Measurements from ENCODE around the gene INSRR. TPM values are rescaled to one million over a fixed set of nuclear protein-coding genes. Genes with fewer than 3 reads are reported as not detected.

The INSRR gene
- total RNA-seq, 1 donor from 2014 or later = 0.52 TPM

GRCh38 chr1:156864796-156865195 is 5.9 kb upstream of the INSRR start:
- Histone ChIP-seq H3K4me1 (ENCODE audit: control insufficient read depth in 3 of 3, insufficient read depth in 3 of 3, low read length in 3 of 3) (peaks cover 6 to 7% (median 6%) of the 10 kb centered on the region in 3 donors), H3K9ac (ENCODE audit: low read depth in 1 of 3, low read length in 3 of 3) (no peak overlapping the region), H3K9me3 (ENCODE audit: control insufficient read depth in 3 of 3, low read length in 3 of 3) (no peaks in the 10 kb centered on the region), H3K4me3 (ENCODE audit: low read length in 3 of 3) (no peak overlapping the region), H3K27me3 (ENCODE audit: control insufficient read depth in 3 of 3, insufficient read depth in 3 of 3, low read length in 3 of 3) (peaks cover 40 to 64% (median 51%) of the 10 kb centered on the region in 3 donors), H3K27ac (ENCODE audit: low read depth, low read length) (no peak overlapping the region), H3K36me3 (ENCODE audit: control insufficient read depth in 3 of 3, insufficient read depth in 3 of 3, low read length in 3 of 3) (no peaks in the 10 kb centered on the region)

GRCh38 chr1:156863631-156864030 is 4.7 kb upstream of the INSRR start:
- no peaks in the 10 kb centered on the region for H3K9me3 ChIP-seq (ENCODE audit: control insufficient read depth in 3 of 3, low read length in 3 of 3)
- H3K4me1 ChIP-seq (ENCODE audit: control insufficient read depth in 3 of 3, insufficient read depth in 3 of 3, low read length in 3 of 3) = peaks cover 16 to 17% (median 16%) of the 10 kb centered on the region in 3 donors
- H3K9ac ChIP-seq (ENCODE audit: low read depth in 1 of 3, low read length in 3 of 3) = no peak overlapping the region
- H3K27ac ChIP-seq (ENCODE audit: low read depth, low read length) = no peak overlapping the region
- no peak overlapping the region for H3K4me3 ChIP-seq (ENCODE audit: low read length in 3 of 3)
- H3K36me3 ChIP-seq (ENCODE audit: control insufficient read depth in 3 of 3, insufficient read depth in 3 of 3, low read length in 3 of 3) = no peaks in the 10 kb centered on the region
- H3K27me3 ChIP-seq (ENCODE audit: control insufficient read depth in 3 of 3, insufficient read depth in 3 of 3, low read length in 3 of 3) = peaks cover 49 to 76% (median 61%) of the 10 kb centered on the region in 3 donors

GRCh38 chr1:156862997-156863599 is 4.2 kb upstream of the INSRR start:
- H3K36me3 ChIP-seq (ENCODE audit: control insufficient read depth in 3 of 3, insufficient read depth in 3 of 3, low read length in 3 of 3) = no peaks in the 10 kb centered on the region
- peaks cover 55 to 81% (median 66%) of the 10 kb centered on the region in 3 donors for H3K27me3 ChIP-seq (ENCODE audit: control insufficient read depth in 3 of 3, insufficient read depth in 3 of 3, low read length in 3 of 3)
- H3K9ac ChIP-seq (ENCODE audit: low read depth in 1 of 3, low read length in 3 of 3) = no peak overlapping the region
- no peak overlapping the region for H3K4me3 ChIP-seq (ENCODE audit: low read length in 3 of 3)
- no peaks in the 10 kb centered on the region for H3K9me3 ChIP-seq (ENCODE audit: control insufficient read depth in 3 of 3, low read length in 3 of 3)
- no peak overlapping the region for H3K27ac ChIP-seq (ENCODE audit: low read depth, low read length)
- peaks cover 17 to 20% (median 20%) of the 10 kb centered on the region in 3 donors for H3K4me1 ChIP-seq (ENCODE audit: control insufficient read depth in 3 of 3, insufficient read depth in 3 of 3, low read length in 3 of 3)

- H3K9ac ChIP-seq (ENCODE audit: low read depth in 1 of 3, low read length in 3 of 3) = no peak overlapping the region
- no peaks in the 10 kb centered on the region for H3K9me3 ChIP-seq (ENCODE audit: control insufficient read depth in 3 of 3, low read length in 3 of 3)
- peaks cover 17 to 20% (median 20%) of the 10 kb centered on the region in 3 donors for H3K4me1 ChIP-seq (ENCODE audit: control insufficient read depth in 3 of 3, insufficient read depth in 3 of 3, low read length in 3 of 3)
- H3K27ac ChIP-seq (ENCODE audit: low read depth, low read length) = no peak overlapping the region
- H3K4me3 ChIP-seq (ENCODE audit: low read length in 3 of 3) = no peak overlapping the region
- peaks cover 60 to 86% (median 72%) of the 10 kb centered on the region in 3 donors for H3K27me3 ChIP-seq (ENCODE audit: control insufficient read depth in 3 of 3, insufficient read depth in 3 of 3, low read length in 3 of 3)
- no peaks in the 10 kb centered on the region for H3K36me3 ChIP-seq (ENCODE audit: control insufficient read depth in 3 of 3, insufficient read depth in 3 of 3, low read length in 3 of 3)
Observed at GRCh38 chr1:156862584-156862983, 3.7 kb upstream of the INSRR start.

- H3K9ac ChIP-seq (ENCODE audit: low read depth in 1 of 3, low read length in 3 of 3) = peak within 1 kb of the TSS in 1 of 3 donors; percentile 72
- no peaks in the 10 kb centered on the region for H3K36me3 ChIP-seq (ENCODE audit: control insufficient read depth in 3 of 3, insufficient read depth in 3 of 3, low read length in 3 of 3)
- peaks cover 17 to 20% (median 20%) of the 10 kb centered on the region in 3 donors for H3K4me1 ChIP-seq (ENCODE audit: control insufficient read depth in 3 of 3, insufficient read depth in 3 of 3, low read length in 3 of 3)
- H3K27ac ChIP-seq (ENCODE audit: low read depth, low read length) = no peak within 1 kb of the TSS
- no peaks in the 10 kb centered on the region for H3K9me3 ChIP-seq (ENCODE audit: control insufficient read depth in 3 of 3, low read length in 3 of 3)
- H3K4me3 ChIP-seq (ENCODE audit: low read length in 3 of 3) = peak within 1 kb of the TSS; percentile 43 to 58 (median 54)
- peaks cover 64 to 84% (median 72%) of the 10 kb centered on the region in 3 donors for H3K27me3 ChIP-seq (ENCODE audit: control insufficient read depth in 3 of 3, insufficient read depth in 3 of 3, low read length in 3 of 3)
Observed at GRCh38 chr1:156860628-156861423, 1.9 kb upstream of the INSRR start, which contains the start of gene NTRK1. Gene NTRK1 (plus strand): TSS chr1:156860865. CDS start chr1:156860935, 70 bp downstream.

- peak overlapping the region; percentile 43 to 58 (median 54) for H3K4me3 ChIP-seq (ENCODE audit: low read length in 3 of 3)
- peaks cover 64 to 82% (median 67%) of the 10 kb centered on the region in 3 donors for H3K27me3 ChIP-seq (ENCODE audit: control insufficient read depth in 3 of 3, insufficient read depth in 3 of 3, low read length in 3 of 3)
- no peaks in the 10 kb centered on the region for H3K9me3 ChIP-seq (ENCODE audit: control insufficient read depth in 3 of 3, low read length in 3 of 3)
- H3K36me3 ChIP-seq (ENCODE audit: control insufficient read depth in 3 of 3, insufficient read depth in 3 of 3, low read length in 3 of 3) = no peaks in the 10 kb centered on the region
- peaks cover 17 to 20% (median 20%) of the 10 kb centered on the region in 3 donors for H3K4me1 ChIP-seq (ENCODE audit: control insufficient read depth in 3 of 3, insufficient read depth in 3 of 3, low read length in 3 of 3)
- H3K27ac ChIP-seq (ENCODE audit: low read depth, low read length) = no peak overlapping the region
- H3K9ac ChIP-seq (ENCODE audit: low read depth in 1 of 3, low read length in 3 of 3) = no peak overlapping the region
Observed at GRCh38 chr1:156860113-156860627, 1.3 kb upstream of the INSRR start.

GRCh38 chr1:156859523-156860112 is 701 bp upstream of the INSRR start:
- H3K27ac ChIP-seq (ENCODE audit: low read depth, low read length) = no peak overlapping the region
- peaks cover 63 to 78% (median 64%) of the 10 kb centered on the region in 3 donors for H3K27me3 ChIP-seq (ENCODE audit: control insufficient read depth in 3 of 3, insufficient read depth in 3 of 3, low read length in 3 of 3)
- peaks cover 17 to 20% (median 20%) of the 10 kb centered on the region in 3 donors for H3K4me1 ChIP-seq (ENCODE audit: control insufficient read depth in 3 of 3, insufficient read depth in 3 of 3, low read length in 3 of 3)
- H3K9me3 ChIP-seq (ENCODE audit: control insufficient read depth in 3 of 3, low read length in 3 of 3) = no peaks in the 10 kb centered on the region
- peak overlapping the region; percentile 43 to 58 (median 54) for H3K4me3 ChIP-seq (ENCODE audit: low read length in 3 of 3)
- H3K9ac ChIP-seq (ENCODE audit: low read depth in 1 of 3, low read length in 3 of 3) = peak overlapping the region in 1 of 3 donors; percentile 72
- no peaks in the 10 kb centered on the region for H3K36me3 ChIP-seq (ENCODE audit: control insufficient read depth in 3 of 3, insufficient read depth in 3 of 3, low read length in 3 of 3)

GRCh38 chr1:156858555-156858956 is 361 bp downstream of the INSRR start:
- Histone ChIP-seq H3K27me3 (ENCODE audit: control insufficient read depth in 3 of 3, insufficient read depth in 3 of 3, low read length in 3 of 3) (peaks cover 57 to 68% (median 63%) of the 10 kb centered on the region in 3 donors), H3K4me1 (ENCODE audit: control insufficient read depth in 3 of 3, insufficient read depth in 3 of 3, low read length in 3 of 3) (peaks cover 17 to 26% (median 22%) of the 10 kb centered on the region in 3 donors), H3K27ac (ENCODE audit: low read depth, low read length) (no peak overlapping the region), H3K9ac (ENCODE audit: low read depth in 1 of 3, low read length in 3 of 3) (peak overlapping the region in 1 of 3 donors; percentile 32), H3K36me3 (ENCODE audit: control insufficient read depth in 3 of 3, insufficient read depth in 3 of 3, low read length in 3 of 3) (no peaks in the 10 kb centered on the region), H3K9me3 (ENCODE audit: control insufficient read depth in 3 of 3, low read length in 3 of 3) (no peaks in the 10 kb centered on the region), H3K4me3 (ENCODE audit: low read length in 3 of 3) (peak overlapping the region in 1 of 3 donors; percentile 35)

GRCh38 chr1:156857532-156857931 is 1.4 kb downstream of the INSRR start:
- peaks cover 50 to 60% (median 53%) of the 10 kb centered on the region in 3 donors for H3K27me3 ChIP-seq (ENCODE audit: control insufficient read depth in 3 of 3, insufficient read depth in 3 of 3, low read length in 3 of 3)
- H3K4me1 ChIP-seq (ENCODE audit: control insufficient read depth in 3 of 3, insufficient read depth in 3 of 3, low read length in 3 of 3) = peaks cover 21 to 34% (median 25%) of the 10 kb centered on the region in 3 donors
- H3K36me3 ChIP-seq (ENCODE audit: control insufficient read depth in 3 of 3, insufficient read depth in 3 of 3, low read length in 3 of 3) = no peaks in the 10 kb centered on the region
- H3K27ac ChIP-seq (ENCODE audit: low read depth, low read length) = no peak overlapping the region
- H3K4me3 ChIP-seq (ENCODE audit: low read length in 3 of 3) = no peak overlapping the region
- H3K9me3 ChIP-seq (ENCODE audit: control insufficient read depth in 3 of 3, low read length in 3 of 3) = no peaks in the 10 kb centered on the region
- H3K9ac ChIP-seq (ENCODE audit: low read depth in 1 of 3, low read length in 3 of 3) = no peak overlapping the region

Data from skeletal muscle tissue (tissue), 4 donors.